Activated B cell treated with CpG ODN at 0.5 μM for 24 hours (primary cell): ENCODE data around the gene AK9. TPM values are rescaled to one million over a fixed set of nuclear protein-coding genes. Genes with fewer than 3 reads are reported as not detected.

ENCODE experiments used
- ATAC-seq: fragments of 200-7000 bp; cut with Tn5 transposase; one replicate; pipeline ENCODE4 v1.10.0; 2021; ENCODE audit warnings: low read depth, mild to moderate bottlenecking, moderate library complexity
- CTCF ChIA-PET: fragments of 350-600 bp; sonication (Branson Sonifier 250); formaldehyde crosslinking; loops from one replicate; lab custom pipeline; 2021; ENCODE audit warnings: antibody characterized with exemption; lab: Charles Lee
- POLR2A ChIA-PET: fragments of 350-600 bp; sonication (Branson Sonifier 250); formaldehyde crosslinking; loops from one replicate; lab custom pipeline; 2021; ENCODE audit warnings: antibody characterized with exemption; lab: Charles Lee
- DNase-seq: peaks from one replicate; pipeline ENCODE4 v3.0.0; 2022
- H3K27ac Mint-ChIP-seq: one replicate; pipeline ENCODE4 v1.8.0; 2020; ENCODE audit warnings: mixed read lengths
- H3K27me3 Mint-ChIP-seq: one replicate; pipeline ENCODE4 v1.8.0; 2021; ENCODE audit warnings: mixed read lengths
- H3K36me3 Mint-ChIP-seq: one replicate; pipeline ENCODE4 v1.8.0; 2021; ENCODE audit warnings: low read depth, mixed read lengths
- H3K4me1 Mint-ChIP-seq: one replicate; pipeline ENCODE4 v1.8.0; 2021; ENCODE audit warnings: mixed read lengths
- H3K4me3 Mint-ChIP-seq: one replicate; pipeline ENCODE4 v1.8.0; 2020; ENCODE audit warnings: mild to moderate bottlenecking, mixed read lengths
- H3K9me3 Mint-ChIP-seq: one replicate; pipeline ENCODE4 v1.8.0; 2020; ENCODE audit warnings: mixed read lengths
- CTCF ChIP-seq: fragments of 200-600 bp; IDR thresholded peaks from one replicate; pipeline ENCODE4 v1.8.0; 2022; ENCODE audit warnings: antibody characterized with exemption, mild to moderate bottlenecking
- intact Hi-C: fragments of 100-400 bp; cut with micrococcal nuclease; formaldehyde crosslinking; loops from one replicate; pipeline ENCODE4 v1.15.1; 2024
- total RNA-seq: library from RNA; stranded (reverse); gene quantifications from 2 replicates; pipeline ENCODE4 v1.2.3, GENCODE V29; 2022

Gene AK9
- total RNA-seq, 1 donor from 2014 or later, result 9.1 TPM

GRCh38 chr6:109477725-109478124 lies 213.3 kb downstream of the AK9 start:
- ChIA-PET CTCF (no interaction called here), POLR2A (interaction anchor here (1.2 to 5.3 kb wide), 2 partner anchors 19 to 22 kb away, joined by 4 to 70 read pairs; partner anchors contain the start of gene MICAL1)
- Mint-ChIP-seq H3K27ac (peak overlapping the region; percentile 83), H3K4me1 (peaks cover 83% of the 10 kb centered on the region), H3K9me3 (no peaks in the 10 kb centered on the region), H3K36me3 (peaks cover 85% of the 10 kb centered on the region), H3K4me3 (peak overlapping the region; percentile 77), H3K27me3 (no peaks in the 10 kb centered on the region)
- DNase-seq (no peak), ATAC-seq (no peak)
- TF ChIP-seq CTCF, result no peak
- intact Hi-C loops, result no loop called here

GRCh38 chr6:109477184-109477583 lies 213.8 kb downstream of the AK9 start:
- intact Hi-C loops, result no loop called here
- peaks cover 87% of the 10 kb centered on the region for H3K36me3 Mint-ChIP-seq
- H3K4me1 Mint-ChIP-seq, result peaks cover 86% of the 10 kb centered on the region
- ChIA-PET CTCF (no interaction called here), POLR2A (interaction anchor here (0.7 to 1.0 kb wide), 2 partner anchors 33 to 94 kb away, joined by 3 read pairs; partner anchors contain the start of gene CD164)
- H3K9me3 Mint-ChIP-seq, result no peaks in the 10 kb centered on the region
- H3K27me3 Mint-ChIP-seq, result no peaks in the 10 kb centered on the region
- ATAC-seq (no peak), DNase-seq (no peak)
- H3K4me3 Mint-ChIP-seq, result peak overlapping the region; percentile 77
- H3K27ac Mint-ChIP-seq, result peak overlapping the region; percentile 83
- no peak for TF ChIP-seq CTCF

GRCh38 chr6:109475625-109476024 lies 215.4 kb downstream of the AK9 start:
- ChIA-PET CTCF (no interaction called here), POLR2A (no interaction called here)
- DNase-seq (no peak), ATAC-seq (no peak)
- Mint-ChIP-seq H3K4me1 (peaks cover 85% of the 10 kb centered on the region), H3K4me3 (no peak overlapping the region), H3K27ac (peak overlapping the region; percentile 64), H3K36me3 (peaks cover 89% of the 10 kb centered on the region), H3K9me3 (no peaks in the 10 kb centered on the region), H3K27me3 (no peaks in the 10 kb centered on the region)
- TF ChIP-seq CTCF, result no peak
- intact Hi-C loops, result no loop called here

GRCh38 chr6:109474995-109475394 lies 216.0 kb downstream of the AK9 start:
- no peak for TF ChIP-seq CTCF
- no peak overlapping the region for H3K4me3 Mint-ChIP-seq
- no peaks in the 10 kb centered on the region for H3K27me3 Mint-ChIP-seq
- intact Hi-C loops, result no loop called here
- peaks cover 90% of the 10 kb centered on the region for H3K36me3 Mint-ChIP-seq
- peak overlapping the region; percentile 39 for H3K27ac Mint-ChIP-seq
- H3K4me1 Mint-ChIP-seq, result peaks cover 83% of the 10 kb centered on the region
- no peaks in the 10 kb centered on the region for H3K9me3 Mint-ChIP-seq
- DNase-seq (no peak), ATAC-seq (no peak)
- ChIA-PET POLR2A (no interaction called here), CTCF (no interaction called here)

- CTCF ChIA-PET, result interaction anchor here (0.7 to 1.6 kb wide), 2 partner anchors 13 to 18 kb away, joined by 3 to 4 read pairs; partner anchors contain the start of gene MICAL1
- TF ChIP-seq CTCF, result no peak
- peak overlapping the region; percentile 11 for H3K4me3 Mint-ChIP-seq
- ATAC-seq (no peak), DNase-seq (no peak)
- H3K36me3 Mint-ChIP-seq, result peaks cover 94% of the 10 kb centered on the region
- H3K4me1 Mint-ChIP-seq, result peaks cover 71% of the 10 kb centered on the region
- no peaks in the 10 kb centered on the region for H3K27me3 Mint-ChIP-seq
- POLR2A ChIA-PET, result interaction anchor here (1.2 to 1.7 kb wide), 5 partner anchors 9 to 90 kb away, joined by 3 to 14 read pairs (median 5); partner anchors contain the start of genes MICAL1 and ZBTB24
- intact Hi-C loops, result no loop called here
- H3K27ac Mint-ChIP-seq, result peak overlapping the region; percentile 67
- H3K9me3 Mint-ChIP-seq, result no peaks in the 10 kb centered on the region
Measured at GRCh38 chr6:109473120-109473519, 217.9 kb downstream of the AK9 start.
